Fibroblast of lung (primary cell): ENCODE measurements around the gene TSGA10IP. TPM values are rescaled to one million over a fixed set of nuclear protein-coding genes. Genes with fewer than 3 reads are reported as not detected.
A peak's percentile ranks its signal among the peaks of the same experiment; 100 is the strongest.

Experiments used
- DNase-seq, 2 donors: peaks; one replicate each; pipeline versions ENCODE4 v3.0.0 to v3.0.0-alpha.2; 2010; ENCODE audit warnings: low read depth in 2 of 2
- H2AFZ ChIP-seq: 2 replicates; pipeline ENCODE4 v1.5.1; 2012; ENCODE audit warnings: low read length, control low read depth, inconsistent platforms
- H3K27ac ChIP-seq: 2 replicates; pipeline ENCODE4 v1.5.1; 2011; ENCODE audit warnings: low read length, control low read depth; ENCODE audit not compliant: insufficient read depth
- H3K27me3 ChIP-seq: 2 replicates; pipeline ENCODE4 v1.5.1; 2011; ENCODE audit warnings: mild to moderate bottlenecking, low read length; ENCODE audit not compliant: control insufficient read depth, insufficient read depth
- H3K36me3 ChIP-seq: 2 replicates; pipeline ENCODE4 v1.5.1; 2011; ENCODE audit warnings: low read length; ENCODE audit not compliant: control insufficient read depth, insufficient read depth
- H3K4me1 ChIP-seq: 2 replicates; pipeline ENCODE4 v1.5.1; 2011; ENCODE audit warnings: low read length; ENCODE audit not compliant: control insufficient read depth, insufficient read depth; ENCODE audit errors: extremely low read depth
- H3K4me2 ChIP-seq: 2 replicates; pipeline ENCODE4 v1.5.1; 2011; ENCODE audit warnings: low read length, control low read depth; ENCODE audit not compliant: insufficient read depth; ENCODE audit errors: extremely low read depth
- H3K4me3 ChIP-seq, 4 experiments: fragments of 200-600 bp in 1 of 4; sonication (generic) in 1 of 4; replicated peaks in 1 of 4; 2 replicates each; pipeline ENCODE4 v1.5.1; 2011 to 2016; ENCODE audit warnings: low read length in 4 of 4, low read depth in 3 of 4, mild to moderate bottlenecking in 3 of 4, control low read depth in 2 of 4, inconsistent platforms in 1 of 4, mixed read lengths in 1 of 4; ENCODE audit not compliant: insufficient read depth in 1 of 4; ENCODE audit errors: control extremely low read depth in 1 of 4
- H3K79me2 ChIP-seq: 2 replicates; pipeline ENCODE4 v1.5.1; 2012; ENCODE audit warnings: mild to moderate bottlenecking, low read length, inconsistent platforms; ENCODE audit not compliant: control insufficient read depth, insufficient read depth
- H3K9ac ChIP-seq: 2 replicates; pipeline ENCODE4 v1.5.1; 2011; ENCODE audit warnings: mild to moderate bottlenecking, low read length, control low read depth; ENCODE audit not compliant: insufficient read depth
- H3K9me3 ChIP-seq: 2 replicates; pipeline ENCODE4 v1.5.1; 2012; ENCODE audit warnings: low read depth, low read length; ENCODE audit not compliant: control insufficient read depth, insufficient read depth
- H4K20me1 ChIP-seq: 2 replicates; pipeline ENCODE4 v1.5.1; 2011; ENCODE audit warnings: low read length; ENCODE audit not compliant: control insufficient read depth, insufficient read depth; ENCODE audit errors: extremely low read depth
- CTCF ChIP-seq, 2 donors: IDR thresholded peaks in 1 of 2; conservative IDR thresholded peaks in 1 of 2; 1 replicate in 1 of 2; 2 replicates in 1 of 2; pipeline ENCODE4 v1.5.1; 2011 to 2012; ENCODE audit warnings: low read length in 2 of 2, control low read depth in 1 of 2, inconsistent platforms in 1 of 2, low read depth in 1 of 2, mild to moderate bottlenecking in 1 of 2
- EZH2 ChIP-seq: IDR thresholded peaks from 2 replicates; pipeline ENCODE4 v1.5.1; 2012; ENCODE audit warnings: low read length, control low read depth, mild to moderate bottlenecking; ENCODE audit errors: missing control alignments
- polyA plus RNA-seq, 2 donors: library from polyadenylated mRNA; depleted of rRNA in 1 of 2; stranded (reverse) in 1 of 2; unstranded in 1 of 2; fragments of >200 nt; gene quantifications; 2 replicates each; pipeline ENCODE4 v1.2.1, GENCODE V29; 2011 to 2012; ENCODE audit warnings: missing spikeins in 1 of 2
- total RNA-seq: library from RNA; depleted of rRNA; stranded (reverse); fragments of >200 nt; gene quantifications from 2 replicates; pipeline ENCODE4 v1.2.1, GENCODE V29; 2014

The TSGA10IP gene
- total and polyA plus RNA-seq, 2 donors (not counting 1 experiment from before 2014, with no cell fraction given) = 0.17 TPM; not detected in 1

GRCh38 chr11:65927904-65928397, 17.3 kb upstream of the TSGA10IP start:
- Histone ChIP-seq H3K79me2 (no peaks in the 10 kb centered on the region), H4K20me1 (no peaks in the 10 kb centered on the region), H3K4me3 (no peak overlapping the region), H2AFZ (no peak overlapping the region), H3K27me3 (no peaks in the 10 kb centered on the region), H3K4me1 (no peaks in the 10 kb centered on the region), H3K9me3 (no peaks in the 10 kb centered on the region), H3K27ac (no peak overlapping the region), H3K9ac (no peak overlapping the region), H3K36me3 (peaks cover 4% of the 10 kb centered on the region), H3K4me2 (peak overlapping the region; percentile 40)
- no peak for TF ChIP-seq CTCF (conservative IDR thresholded peaks at IDR 0.05 in 1 of 2, IDR thresholded peaks at IDR 0.05 in 1 of 2; ENCODE audit: low read depth in 1 of 2, low read length in 2 of 2)
- no peak for TF ChIP-seq EZH2
- DNase-seq = peak in 1 of 2 donors; percentile 21

DNA sequence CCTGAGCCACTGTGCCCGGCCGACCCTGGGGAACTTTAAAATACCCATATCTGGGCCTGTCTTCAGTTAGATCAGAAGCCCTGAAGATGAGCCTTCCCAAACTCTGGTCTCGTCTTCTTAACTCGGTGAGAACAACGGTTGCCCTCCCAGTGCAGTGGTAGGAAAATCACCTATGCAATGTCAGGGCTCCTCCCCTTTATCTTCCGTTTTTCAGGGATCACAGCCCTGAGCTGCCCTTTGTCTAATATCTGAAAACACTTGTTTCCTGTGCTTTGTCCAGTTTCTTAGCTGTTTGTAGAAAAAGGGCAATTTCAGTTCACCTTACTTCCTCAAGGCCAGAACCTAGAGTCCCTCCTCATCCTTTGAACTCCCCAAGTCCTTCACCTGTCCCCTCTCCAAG, 16.6 kb upstream of the TSGA10IP start:
- H3K4me3 ChIP-seq = no peak overlapping the region
- no peaks in the 10 kb centered on the region for H4K20me1 ChIP-seq
- no peak overlapping the region for H3K9ac ChIP-seq
- no peak overlapping the region for H3K4me2 ChIP-seq
- H3K27me3 ChIP-seq = no peaks in the 10 kb centered on the region
- H3K27ac ChIP-seq = no peak overlapping the region
- H3K79me2 ChIP-seq = no peaks in the 10 kb centered on the region
- H3K9me3 ChIP-seq = no peaks in the 10 kb centered on the region
- no peak for DNase-seq
- H2AFZ ChIP-seq = no peak overlapping the region
- no peaks in the 10 kb centered on the region for H3K4me1 ChIP-seq
- no peak for TF ChIP-seq EZH2
- no peak for TF ChIP-seq CTCF (conservative IDR thresholded peaks at IDR 0.05 in 1 of 2, IDR thresholded peaks at IDR 0.05 in 1 of 2; ENCODE audit: low read depth in 1 of 2, low read length in 2 of 2)
- peaks cover 4% of the 10 kb centered on the region for H3K36me3 ChIP-seq

DNA sequence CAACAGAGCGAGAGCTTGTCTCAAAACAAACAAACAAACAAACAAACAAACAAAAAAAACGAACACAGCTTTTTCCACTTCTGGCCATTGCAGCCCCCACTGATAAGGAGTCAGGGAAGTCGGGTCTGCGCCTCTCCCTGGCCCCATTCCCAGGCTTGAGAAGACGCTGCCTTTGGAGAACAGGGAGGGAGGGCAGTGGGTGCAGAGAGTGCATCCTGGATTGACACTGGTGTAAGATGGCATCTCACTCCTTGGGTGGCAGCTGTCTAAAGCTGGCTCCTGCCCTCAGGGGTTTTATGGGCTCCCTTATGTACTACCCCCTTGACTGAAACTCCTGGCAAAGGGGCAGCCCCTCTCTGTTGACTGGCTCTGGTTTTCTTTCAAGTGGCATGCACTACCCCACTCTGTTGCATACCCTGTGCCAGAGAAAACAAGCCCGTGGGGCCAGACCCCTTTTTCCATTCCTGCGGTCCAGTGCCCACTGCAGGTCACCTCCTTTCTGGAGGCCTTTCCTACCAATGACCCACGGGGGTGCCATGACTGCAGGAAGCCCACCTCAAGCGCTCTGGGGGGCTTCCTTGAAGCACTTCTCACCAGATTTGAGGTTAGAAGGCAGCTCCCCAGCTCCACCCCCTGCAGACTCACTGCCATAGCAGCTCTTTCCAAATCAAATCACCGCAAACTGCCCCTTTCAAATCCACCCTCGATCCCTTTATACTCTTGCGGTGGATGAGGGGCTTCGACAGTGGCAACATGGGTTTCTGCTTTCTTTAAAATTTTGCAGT, 13.3 kb upstream of the TSGA10IP start:
- H3K4me3 ChIP-seq = no peak overlapping the region
- no peaks in the 10 kb centered on the region for H3K9me3 ChIP-seq
- no peaks in the 10 kb centered on the region for H3K27me3 ChIP-seq
- no peak for DNase-seq
- no peak overlapping the region for H3K4me2 ChIP-seq
- H3K4me1 ChIP-seq = no peaks in the 10 kb centered on the region
- H4K20me1 ChIP-seq = no peaks in the 10 kb centered on the region
- H3K79me2 ChIP-seq = no peaks in the 10 kb centered on the region
- H3K27ac ChIP-seq = no peak overlapping the region
- H3K9ac ChIP-seq = no peak overlapping the region
- no peaks in the 10 kb centered on the region for H3K36me3 ChIP-seq
- TF ChIP-seq EZH2 = no peak
- TF ChIP-seq CTCF (conservative IDR thresholded peaks at IDR 0.05 in 1 of 2, IDR thresholded peaks at IDR 0.05 in 1 of 2; ENCODE audit: low read depth in 1 of 2, low read length in 2 of 2) = peak in 1 of 2 donors; percentile 5
- H2AFZ ChIP-seq = no peak overlapping the region
